OCI-LY3 (cell line): ENCODE data around the gene SPEN.

ENCODE experiments used
- CTCF ChIP-seq: fragments of 200-600, 300-600 bp; sonication (generic); IDR thresholded peaks from 2 replicates; pipeline ENCODE4 v1.5.1; 2014; ENCODE audit warnings: antibody characterized with exemption, low read length, low read depth
- EZH2phosphoT487 ChIP-seq: fragments of 200-600 bp; shearing (Covaris generic); IDR thresholded peaks from 2 replicates; pipeline ENCODE4 v1.6.1; 2018; ENCODE audit warnings: antibody characterized with exemption, mixed run types, low read depth

GRCh38 chr1:15989776-15990175 lies 142.3 kb downstream of the SPEN start:
- no peak for TF ChIP-seq CTCF
- TF ChIP-seq EZH2phosphoT487, result no peak
